IgD-negative memory B cell (primary cell): ENCODE measurements around the gene DQX1. TPM values are rescaled to one million over a fixed set of nuclear protein-coding genes. Genes with fewer than 3 reads are reported as not detected.

Experiments
- H3K27ac Mint-ChIP-seq, 3 donors: one replicate each; pipeline ENCODE4 v1.8.0; 2020 to 2022; ENCODE audit warnings: mild to moderate bottlenecking in 3 of 3, mixed read lengths in 3 of 3, moderate library complexity in 1 of 3
- H3K27me3 Mint-ChIP-seq: one replicate; pipeline ENCODE4 v1.8.0; 2021; ENCODE audit warnings: mixed read lengths
- H3K36me3 Mint-ChIP-seq: one replicate; pipeline ENCODE4 v1.8.0; 2020; ENCODE audit warnings: mild to moderate bottlenecking, mixed read lengths
- H3K4me1 Mint-ChIP-seq, 3 donors: one replicate each; pipeline ENCODE4 v1.8.0; 2020 to 2022; ENCODE audit warnings: mixed read lengths in 3 of 3, mild to moderate bottlenecking in 1 of 3
- H3K4me3 Mint-ChIP-seq, 4 donors: one replicate each; pipeline ENCODE4 v1.8.0; 2020 to 2022; ENCODE audit warnings: mild to moderate bottlenecking in 4 of 4, mixed read lengths in 4 of 4, moderate library complexity in 3 of 4
- H3K9me3 Mint-ChIP-seq, 3 donors: one replicate each; pipeline ENCODE4 v1.8.0; 2020 to 2021; ENCODE audit warnings: mixed read lengths in 3 of 3, mild to moderate bottlenecking in 1 of 3
- polyA plus RNA-seq: library from polyadenylated mRNA; unstranded; fragments of 300-500 nt; fragmentation: Illumina TruSeq; gene quantifications from one replicate; pipeline ENCODE4 v1.2.3, GENCODE V29; 2021

Gene DQX1
- polyA plus RNA-seq, 1 donor from 2014 or later: 0.70 TPM

DNA sequence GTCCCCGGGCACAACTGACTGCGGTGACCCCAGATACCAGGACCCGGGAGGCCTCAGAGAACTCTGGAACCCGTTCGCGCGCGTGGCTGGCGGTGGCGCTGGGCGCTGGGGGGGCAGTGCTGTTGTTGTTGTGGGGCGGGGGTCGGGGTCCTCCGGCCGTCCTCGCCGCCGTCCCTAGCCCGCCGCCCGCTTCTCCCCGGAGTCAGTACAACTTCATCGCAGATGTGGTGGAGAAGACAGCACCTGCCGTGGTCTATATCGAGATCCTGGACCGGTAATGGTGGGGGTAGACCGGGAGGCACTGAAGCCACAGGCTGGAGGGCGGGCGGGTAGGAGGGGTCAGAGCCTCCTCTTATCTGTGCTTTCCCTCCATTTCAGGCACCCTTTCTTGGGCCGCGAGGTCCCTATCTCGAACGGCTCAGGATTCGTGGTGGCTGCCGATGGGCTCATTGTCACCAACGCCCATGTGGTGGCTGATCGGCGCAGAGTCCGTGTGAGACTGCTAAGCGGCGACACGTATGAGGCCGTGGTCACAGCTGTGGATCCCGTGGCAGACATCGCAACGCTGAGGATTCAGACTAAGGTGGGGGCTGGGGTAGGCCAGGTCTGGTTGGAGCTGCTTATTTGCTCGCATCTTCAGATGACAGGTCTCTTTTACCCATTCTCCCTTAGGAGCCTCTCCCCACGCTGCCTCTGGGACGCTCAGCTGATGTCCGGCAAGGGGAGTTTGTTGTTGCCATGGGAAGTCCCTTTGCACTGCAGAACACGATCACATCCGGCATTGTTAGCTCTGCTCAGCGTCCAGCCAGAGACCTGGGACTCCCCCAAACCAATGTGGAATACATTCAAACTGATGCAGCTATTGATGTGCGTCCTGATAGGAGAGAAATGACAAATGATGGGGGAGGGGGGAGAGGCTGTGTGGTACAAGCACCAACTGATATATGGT is 4.5 kb upstream of the DQX1 start:
- Mint-ChIP-seq H3K4me3 (peak overlapping the region; percentile 87 to 97 (median 96)), H3K4me1 (peaks cover 28 to 37% (median 37%) of the 10 kb centered on the region in 3 donors), H3K9me3 (no peaks in the 10 kb centered on the region), H3K27me3 (no peaks in the 10 kb centered on the region), H3K27ac (peak overlapping the region; percentile 81 to 99 (median 94)), H3K36me3 (peaks cover 7% of the 10 kb centered on the region)

DNA sequence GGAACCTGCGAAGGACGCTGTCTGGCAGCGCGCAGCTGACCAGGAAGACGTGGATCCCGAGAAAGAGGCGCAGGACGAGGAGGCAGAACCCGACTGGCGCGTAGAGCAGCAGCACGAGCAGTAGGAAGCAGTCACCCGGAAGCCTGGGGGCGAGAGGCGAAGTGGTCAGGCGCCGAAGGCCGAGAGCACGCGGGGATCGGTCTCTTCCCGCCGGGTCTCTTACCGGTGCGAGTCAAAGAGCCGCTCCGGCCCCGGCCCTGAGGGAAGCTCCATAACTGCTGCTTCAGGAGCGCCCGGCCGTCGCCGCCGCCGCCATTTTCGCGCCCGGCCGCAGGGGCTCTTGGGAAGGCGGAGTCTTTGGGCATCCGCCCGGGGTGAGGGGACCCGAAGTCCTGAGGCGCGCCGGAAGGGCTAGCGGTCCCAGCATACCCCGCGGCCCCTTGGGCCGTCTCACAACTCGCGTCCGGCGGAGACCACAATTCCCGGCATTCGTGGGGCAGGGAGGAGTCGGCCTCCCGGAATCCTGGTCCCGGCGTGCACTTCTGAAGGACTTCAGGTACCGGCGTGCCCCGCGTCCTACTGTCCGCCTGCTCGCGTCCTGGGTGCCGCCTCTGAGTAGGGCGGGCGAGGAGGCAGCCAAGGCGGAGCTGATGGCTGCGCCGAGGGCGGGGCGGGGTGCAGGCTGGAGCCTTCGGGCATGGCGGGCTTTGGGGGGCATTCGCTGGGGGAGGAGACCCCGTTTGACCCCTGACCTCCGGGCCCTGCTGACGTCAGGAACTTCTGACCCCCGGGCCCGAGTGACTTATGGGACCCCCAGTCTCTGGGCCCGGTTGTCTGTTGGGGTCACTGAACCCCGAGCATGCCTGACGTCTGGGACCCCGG is 3.6 kb upstream of the DQX1 start, which contains the start of the genes AUP1 and HTRA2:
Gene AUP1 (minus strand): TSS at position 350 of the 882 bp plus-strand sequence. CDS start 77 bp downstream, at position 273.
Gene HTRA2 (plus strand): TSS at position 577 of the 882 bp plus-strand sequence. CDS start 74 bp downstream, at position 651.
- Mint-ChIP-seq H3K4me3 (peak within 1 kb of the TSS; percentile 87 to 97 (median 96)), H3K4me1 (peaks cover 28 to 37% (median 37%) of the 10 kb centered on the region in 3 donors), H3K27ac (peak within 1 kb of the TSS; percentile 81 to 99 (median 94)), H3K36me3 (peaks cover 7% of the 10 kb centered on the region), H3K27me3 (no peaks in the 10 kb centered on the region), H3K9me3 (no peaks in the 10 kb centered on the region)

DNA sequence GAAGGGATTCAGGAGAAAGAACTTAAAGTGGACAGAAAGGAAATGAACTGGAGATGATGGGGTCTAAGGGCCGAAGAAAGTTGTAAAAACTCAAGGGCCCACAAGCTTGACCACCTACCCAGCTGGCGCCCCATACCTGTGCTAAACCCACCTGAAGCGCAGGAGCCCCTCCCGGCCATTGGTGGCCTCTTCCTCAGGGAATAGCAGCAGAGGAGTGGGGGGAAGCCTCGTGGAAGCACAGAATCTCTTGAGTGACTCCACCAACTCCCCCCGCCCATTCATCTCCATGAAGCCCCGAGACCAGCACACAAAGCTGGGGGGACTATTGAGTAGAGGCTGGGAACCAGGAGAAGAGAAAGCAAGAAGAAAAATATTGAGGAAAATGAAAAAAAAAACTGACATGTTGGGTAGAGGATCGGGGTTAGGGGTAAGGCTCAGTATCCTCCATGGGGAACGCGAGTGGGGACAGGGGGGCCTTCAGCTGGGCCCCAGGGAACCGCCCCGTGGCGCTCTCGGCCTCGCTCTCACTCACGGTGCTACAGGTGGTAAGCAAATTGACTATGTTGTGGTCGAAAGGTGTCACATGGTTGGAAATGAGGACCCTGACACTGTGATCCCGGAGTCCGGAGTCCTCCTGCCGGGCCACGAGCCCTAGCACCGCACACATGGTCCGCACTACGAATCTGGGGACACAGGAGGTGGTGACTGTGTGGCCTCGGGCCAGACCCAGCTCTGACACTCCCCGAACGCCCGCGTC is 2.7 kb upstream of the DQX1 start:
- H3K4me1 Mint-ChIP-seq: peaks cover 28 to 37% (median 37%) of the 10 kb centered on the region in 3 donors
- no peaks in the 10 kb centered on the region for H3K27me3 Mint-ChIP-seq
- peaks cover 7% of the 10 kb centered on the region for H3K36me3 Mint-ChIP-seq
- H3K4me3 Mint-ChIP-seq: peak overlapping the region; percentile 87 to 97 (median 96)
- H3K9me3 Mint-ChIP-seq: no peaks in the 10 kb centered on the region
- H3K27ac Mint-ChIP-seq: peak overlapping the region; percentile 81 to 99 (median 94)

DNA sequence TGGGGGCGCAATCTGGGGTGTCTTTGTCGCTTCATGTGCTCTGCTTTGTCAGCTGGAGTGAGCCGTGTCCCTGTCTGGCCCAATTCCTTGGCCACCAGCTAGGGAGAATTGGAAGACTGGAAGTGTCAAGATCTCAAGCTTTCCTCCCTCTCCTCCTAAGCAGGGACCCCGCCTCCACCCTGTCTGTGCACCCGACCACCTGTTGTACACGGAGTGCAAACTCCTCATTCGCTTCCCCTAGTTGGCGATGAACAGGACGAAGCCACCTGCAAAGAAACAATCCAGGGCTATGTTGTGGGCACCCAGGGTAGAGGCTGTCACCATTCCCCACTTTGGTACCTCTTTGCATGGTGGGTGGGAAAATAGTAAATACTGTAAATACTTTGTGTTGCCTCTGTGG is 1.7 kb upstream of the DQX1 start:
- Mint-ChIP-seq H3K36me3 (peaks cover 7% of the 10 kb centered on the region), H3K27ac (peak overlapping the region in 2 of 3 donors; percentile 47 to 81), H3K9me3 (no peaks in the 10 kb centered on the region), H3K4me3 (peak overlapping the region; percentile 87 to 97 (median 96)), H3K27me3 (no peaks in the 10 kb centered on the region), H3K4me1 (peaks cover 28 to 37% (median 37%) of the 10 kb centered on the region in 3 donors)

DNA sequence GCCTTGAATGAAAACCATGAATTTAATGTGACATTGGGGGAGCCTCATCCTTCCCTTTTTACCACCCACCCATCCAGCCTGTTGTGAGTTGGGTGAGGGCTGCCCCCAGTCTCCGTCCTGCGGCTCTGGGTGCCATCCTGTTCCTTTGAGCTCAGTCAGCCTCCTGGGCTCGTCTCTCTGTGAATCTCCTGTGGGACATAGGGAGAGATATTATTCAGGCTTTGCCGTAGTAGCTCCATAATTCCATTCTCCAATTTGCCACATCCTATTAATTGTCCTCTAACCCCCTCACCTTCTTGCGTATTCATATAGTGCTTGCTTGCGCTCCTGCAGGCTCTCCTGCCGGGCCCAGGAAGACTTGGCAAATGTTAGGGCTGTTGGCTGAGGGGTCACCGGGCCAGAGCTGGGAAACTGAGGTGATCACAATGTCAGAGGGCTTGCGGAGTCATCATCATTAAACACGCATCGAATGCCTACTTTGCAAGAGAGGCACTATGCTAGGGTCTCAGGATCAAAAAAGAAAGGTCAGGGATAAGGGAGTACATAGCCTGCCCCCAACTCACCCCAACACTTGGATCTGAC is 709 bp upstream of the DQX1 start:
- H3K27me3 Mint-ChIP-seq: no peaks in the 10 kb centered on the region
- H3K4me3 Mint-ChIP-seq: peak overlapping the region in 3 of 4 donors; percentile 73 to 87 (median 80)
- H3K36me3 Mint-ChIP-seq: peaks cover 7% of the 10 kb centered on the region
- no peaks in the 10 kb centered on the region for H3K9me3 Mint-ChIP-seq
- H3K4me1 Mint-ChIP-seq: peaks cover 20 to 30% (median 29%) of the 10 kb centered on the region in 3 donors
- peak overlapping the region; percentile 79 to 93 (median 92) for H3K27ac Mint-ChIP-seq

DNA sequence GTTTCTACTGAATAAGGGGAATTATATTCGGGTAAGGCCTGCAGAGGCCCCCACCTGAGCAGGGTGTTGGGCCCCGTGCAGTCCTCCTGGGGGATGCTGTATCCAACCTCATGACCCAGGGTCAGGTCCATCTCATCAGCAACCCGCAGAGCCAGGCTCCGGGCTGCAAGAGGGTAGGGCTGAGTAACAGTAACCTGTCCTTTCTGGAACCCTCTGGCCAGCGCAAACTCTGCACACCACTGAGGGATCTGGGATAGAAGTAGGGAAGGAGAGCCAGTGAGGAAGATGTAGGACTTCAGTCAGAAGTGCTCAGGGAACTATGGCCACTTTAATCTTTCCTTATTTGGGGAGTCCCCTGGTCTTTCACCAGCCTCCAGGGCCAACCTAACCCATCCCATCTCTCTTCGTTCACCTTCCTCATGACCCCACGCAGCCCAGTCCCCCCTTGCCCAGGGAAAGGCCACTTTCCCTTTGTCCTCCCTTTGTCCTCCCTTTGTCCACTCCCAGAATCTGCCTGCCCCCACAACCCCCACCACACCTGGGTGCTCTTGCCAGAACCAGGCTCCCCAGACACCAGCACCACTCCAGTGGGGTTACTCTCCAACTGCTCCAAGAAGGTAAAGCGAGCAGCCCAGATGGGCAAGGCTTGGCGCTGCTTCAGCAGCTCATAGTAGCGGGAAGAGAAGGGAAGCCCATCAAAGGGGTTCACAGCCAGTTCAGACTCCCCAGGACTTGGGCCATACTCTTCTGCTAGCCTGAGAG is 895 bp downstream of the DQX1 start:
- Mint-ChIP-seq H3K4me3 (peak overlapping the region in 1 of 4 donors; percentile 63), H3K27me3 (no peaks in the 10 kb centered on the region), H3K4me1 (peaks cover 11 to 19% (median 18%) of the 10 kb centered on the region in 3 donors), H3K36me3 (peaks cover 7% of the 10 kb centered on the region), H3K9me3 (no peaks in the 10 kb centered on the region), H3K27ac (no peak overlapping the region)

DNA sequence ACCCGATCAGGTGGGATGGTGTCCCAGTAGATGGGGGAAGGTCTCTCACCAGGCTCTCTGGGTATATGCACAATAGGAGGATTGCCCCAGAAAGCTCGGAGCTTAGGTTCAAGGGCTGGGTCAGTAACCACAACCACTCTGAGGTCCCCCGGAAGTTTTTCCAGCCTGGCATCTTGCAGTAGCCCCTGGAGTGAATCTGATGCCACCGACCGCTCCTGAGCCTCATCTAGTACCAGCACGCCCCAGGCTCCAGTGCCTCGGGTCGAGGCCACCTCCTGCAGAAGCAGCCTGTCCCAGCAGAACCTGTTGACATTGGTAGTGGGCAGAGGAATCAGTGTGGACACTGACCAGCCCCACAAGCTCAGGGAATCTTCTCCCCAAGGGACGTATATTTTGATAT is 2.0 kb downstream of the DQX1 start:
- Mint-ChIP-seq H3K4me3 (no peak overlapping the region), H3K9me3 (no peaks in the 10 kb centered on the region), H3K4me1 (peaks cover 11 to 18% (median 15%) of the 10 kb centered on the region in 3 donors), H3K27ac (no peak overlapping the region), H3K36me3 (peaks cover 9% of the 10 kb centered on the region), H3K27me3 (peaks cover 5% of the 10 kb centered on the region)

DNA sequence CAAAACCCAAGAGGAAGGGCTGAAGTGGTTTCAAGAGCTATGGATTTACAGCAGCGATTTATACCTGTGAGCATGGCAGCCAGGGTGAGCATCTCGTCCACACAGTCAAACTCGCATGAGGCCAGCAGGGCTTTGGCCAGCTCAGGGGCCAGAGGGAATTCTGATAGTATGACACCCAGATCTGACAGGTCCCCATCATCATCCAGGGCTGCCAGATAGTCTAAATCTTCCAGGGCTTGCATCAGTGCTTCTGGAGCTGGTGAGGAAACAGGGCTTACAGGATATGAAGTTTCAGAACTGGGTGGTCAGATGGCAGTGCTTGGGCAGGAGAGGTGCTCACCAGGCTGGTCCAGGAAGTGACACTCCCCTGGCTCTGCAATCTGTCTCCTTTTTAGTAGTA is 3.5 kb downstream of the DQX1 start:
- H3K9me3 Mint-ChIP-seq: no peaks in the 10 kb centered on the region
- peaks cover 6 to 9% (median 7%) of the 10 kb centered on the region in 3 donors for H3K4me1 Mint-ChIP-seq
- no peak overlapping the region for H3K27ac Mint-ChIP-seq
- peaks cover 17% of the 10 kb centered on the region for H3K27me3 Mint-ChIP-seq
- H3K36me3 Mint-ChIP-seq: peaks cover 11% of the 10 kb centered on the region
- no peak overlapping the region for H3K4me3 Mint-ChIP-seq

DNA sequence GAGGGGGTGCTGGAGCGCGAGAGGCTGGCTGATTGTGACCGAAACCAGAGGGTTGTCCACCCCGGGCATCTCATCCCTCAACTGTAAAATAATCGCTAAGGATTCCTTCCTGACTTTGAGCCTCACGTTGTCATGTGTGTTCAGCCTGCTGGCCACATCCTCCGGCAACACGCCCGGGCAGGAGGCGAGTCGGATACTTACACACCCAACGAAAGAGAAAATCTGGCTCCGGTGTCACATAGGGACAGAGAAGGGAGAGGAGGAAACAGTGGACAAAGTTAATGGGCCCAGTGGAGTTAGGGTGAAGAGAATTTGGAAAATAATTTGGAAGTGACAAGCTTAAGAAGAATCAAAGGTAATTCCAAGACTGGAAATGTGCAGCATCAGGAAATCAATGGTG is 9.4 kb downstream of the DQX1 start:
- peaks cover 10 to 12% (median 11%) of the 10 kb centered on the region in 3 donors for H3K4me1 Mint-ChIP-seq
- H3K27me3 Mint-ChIP-seq: peaks cover 54% of the 10 kb centered on the region
- H3K9me3 Mint-ChIP-seq: no peaks in the 10 kb centered on the region
- peak overlapping the region; percentile 72 to 91 (median 81) for H3K4me3 Mint-ChIP-seq
- peaks cover 6% of the 10 kb centered on the region for H3K36me3 Mint-ChIP-seq
- H3K27ac Mint-ChIP-seq: peak overlapping the region in 2 of 3 donors; percentile 63 to 94

DNA sequence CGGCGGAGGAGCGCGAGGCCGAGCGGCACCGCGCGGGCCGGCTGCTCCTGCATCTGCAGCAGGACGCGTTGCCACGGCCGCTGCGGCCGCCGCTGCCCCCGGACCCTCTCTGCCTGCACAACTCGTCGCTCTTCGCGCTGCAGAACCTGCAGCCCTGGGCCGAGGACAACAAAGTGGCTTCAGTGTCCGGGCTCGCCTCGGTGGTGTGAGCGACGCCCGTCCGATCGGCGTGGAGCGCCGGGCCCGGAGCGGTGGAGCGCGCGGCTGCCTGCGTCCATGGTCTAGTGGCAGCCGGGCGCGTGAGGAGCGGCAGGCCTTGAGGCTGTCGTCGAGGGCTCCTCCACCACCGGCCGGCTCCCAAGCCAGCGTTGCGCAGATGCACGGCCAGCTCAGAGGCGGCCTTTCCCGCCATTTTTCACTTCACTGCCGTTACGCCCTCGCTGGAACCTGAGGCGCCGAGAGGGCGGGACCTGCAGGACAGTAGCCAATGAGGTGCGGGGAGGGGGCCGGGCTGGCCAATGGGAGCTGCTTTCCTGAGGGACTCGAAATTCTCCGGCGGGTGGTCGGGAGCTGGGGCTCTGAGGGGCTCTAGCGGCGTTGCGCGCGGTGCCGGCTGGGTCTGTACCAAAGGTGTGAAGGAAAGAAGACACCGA is 9.9 kb downstream of the DQX1 start:
- Mint-ChIP-seq H3K4me3 (peak overlapping the region; percentile 72 to 91 (median 81)), H3K36me3 (peaks cover 6% of the 10 kb centered on the region), H3K4me1 (peaks cover 10 to 12% (median 11%) of the 10 kb centered on the region in 3 donors), H3K27me3 (peaks cover 57% of the 10 kb centered on the region), H3K27ac (peak overlapping the region in 2 of 3 donors; percentile 63 to 94), H3K9me3 (no peaks in the 10 kb centered on the region)

DNA sequence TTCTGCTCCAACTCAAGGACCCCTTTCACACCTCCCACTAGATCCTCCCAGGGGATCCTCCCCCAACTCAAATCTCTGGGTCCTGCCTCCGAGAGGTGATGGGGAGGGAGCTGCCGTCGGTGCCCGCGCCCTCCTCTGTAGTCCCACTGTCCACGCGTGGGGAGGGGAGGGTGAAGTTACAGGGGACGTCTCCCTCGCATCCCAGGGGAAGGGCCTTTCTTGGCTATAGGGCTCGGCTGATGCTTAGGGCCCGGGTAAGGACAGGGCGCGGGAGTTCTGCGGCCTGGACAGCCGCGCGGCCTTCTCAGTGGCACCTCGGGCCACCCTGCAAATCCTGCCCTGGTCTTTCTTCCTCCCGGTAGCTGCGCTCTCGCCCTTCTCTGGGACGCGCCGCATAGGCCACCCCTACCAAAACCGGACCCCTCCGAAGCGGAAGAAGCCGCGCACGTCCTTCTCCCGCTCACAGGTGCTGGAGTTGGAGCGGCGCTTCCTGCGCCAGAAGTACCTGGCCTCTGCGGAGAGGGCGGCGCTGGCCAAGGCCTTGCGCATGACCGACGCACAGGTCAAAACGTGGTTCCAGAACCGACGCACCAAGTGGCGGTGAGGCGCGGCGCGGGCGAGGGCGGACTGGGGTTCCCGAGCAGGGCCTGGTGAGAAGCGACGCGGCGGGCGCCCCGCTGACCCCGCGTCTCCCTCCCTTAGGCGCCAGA is 10.6 kb downstream of the DQX1 start:
- H3K9me3 Mint-ChIP-seq: no peaks in the 10 kb centered on the region
- peaks cover 57% of the 10 kb centered on the region for H3K27me3 Mint-ChIP-seq
- H3K4me1 Mint-ChIP-seq: peaks cover 10 to 12% (median 12%) of the 10 kb centered on the region in 3 donors
- peak overlapping the region; percentile 68 to 85 (median 78) for H3K4me3 Mint-ChIP-seq
- H3K36me3 Mint-ChIP-seq: peaks cover 6% of the 10 kb centered on the region
- no peak overlapping the region for H3K27ac Mint-ChIP-seq
